OCI-LY7 (cell line): ENCODE measurements around the gene INTU.

Experiments used
- CTCF ChIP-seq: fragments of 200-600 bp; sonication (generic); conservative IDR thresholded peaks from 2 replicates; pipeline ENCODE4 v1.5.1; 2014; ENCODE audit warnings: mild to moderate bottlenecking, antibody characterized with exemption, low read length, moderate library complexity, mixed read lengths
- EZH2phosphoT487 ChIP-seq: fragments of 200-600 bp; sonication (generic); IDR thresholded peaks from 2 replicates; pipeline ENCODE4 v1.6.1; 2018; ENCODE audit warnings: low read depth, borderline replicate concordance, mild to moderate bottlenecking, mixed run types, antibody characterized with exemption, low read length, moderate library complexity, mixed read lengths

DNA sequence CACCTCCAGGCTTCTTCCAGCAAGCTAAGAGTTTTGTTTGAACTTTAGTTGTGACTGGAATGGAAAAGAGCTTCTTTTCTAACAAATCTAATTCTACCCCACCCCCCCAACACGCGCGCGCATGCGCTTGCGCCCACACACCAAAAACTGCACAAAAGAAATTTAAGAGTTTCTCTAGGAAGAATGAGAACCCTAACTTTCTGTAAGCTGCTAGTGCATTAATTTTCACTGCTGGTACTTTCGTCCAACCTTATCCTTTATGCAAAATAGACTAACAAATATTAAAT is 9.0 kb upstream of the INTU start:
- no peak for TF ChIP-seq CTCF
- no peak for TF ChIP-seq EZH2phosphoT487
